Retinal pigment epithelial cell (primary cell): ENCODE data around the gene ADGRL3.
"Not testable (repeated sequence)": the region's sequence is repeated elsewhere in the genome, so short reads cannot be mapped to it uniquely, and the experiment has no call there.

ENCODE experiments used
- DNase-seq: peaks from one replicate; pipeline ENCODE4 v3.0.0-alpha.2; 2010; ENCODE audit warnings: low read depth
- H3K4me3 ChIP-seq: 2 replicates; pipeline ENCODE4 v1.5.1; 2011; ENCODE audit warnings: mild to moderate bottlenecking, low read length, control low read depth, moderate library complexity
- CTCF ChIP-seq: conservative IDR thresholded peaks from 2 replicates; pipeline ENCODE4 v1.5.1; 2011; ENCODE audit warnings: low read depth, low read length, control low read depth, inconsistent platforms

The ADGRL3 gene

GRCh38 chr4:61827907-61828391 is 627.8 kb downstream of the ADGRL3 start:
- no peak for TF ChIP-seq CTCF
- no peak for DNase-seq
- no peak overlapping the region for H3K4me3 ChIP-seq

GRCh38 chr4:61828960-61829359 is 628.8 kb downstream of the ADGRL3 start:
- H3K4me3 ChIP-seq, result no peak overlapping the region
- no peak for TF ChIP-seq CTCF
- no peak for DNase-seq

- no peak overlapping the region for H3K4me3 ChIP-seq
- no peak for DNase-seq
- TF ChIP-seq CTCF, result no peak
These were observed 631.9 kb downstream of the ADGRL3 start for GRCh38 chr4:61831987-61832386.

- no peak for TF ChIP-seq CTCF
- DNase-seq, result no peak
- H3K4me3 ChIP-seq, result no peak overlapping the region
These were observed 637.3 kb downstream of the ADGRL3 start for GRCh38 chr4:61837395-61837794.

- TF ChIP-seq CTCF, result no peak
- DNase-seq, result no peak
- no peak overlapping the region for H3K4me3 ChIP-seq
These were observed 637.9 kb downstream of the ADGRL3 start for GRCh38 chr4:61838072-61838471.

- DNase-seq, result no peak
- no peak for TF ChIP-seq CTCF
- no peak overlapping the region for H3K4me3 ChIP-seq
These were observed 641.6 kb downstream of the ADGRL3 start for GRCh38 chr4:61841714-61842113.

- TF ChIP-seq CTCF, result no peak
- no peak overlapping the region for H3K4me3 ChIP-seq
- no peak for DNase-seq
These were observed 651.0 kb downstream of the ADGRL3 start for GRCh38 chr4:61851126-61851525.

- H3K4me3 ChIP-seq, DNase-seq: not testable (repeated sequence)
These were observed 652.0 kb downstream of the ADGRL3 start for GRCh38 chr4:61852105-61852504.
